ENCODE results near the gene ZNF367. TPM values are rescaled to one million over a fixed set of nuclear protein-coding genes. Genes with fewer than 3 reads are reported as not detected.

ZNF367 gene
- total RNA-seq, 1 donor from 2014 or later, result 18.0 TPM

- DNase-seq (ENCODE audit: low spot score), result no peak
- H3K36me3 Mint-ChIP-seq, result no peaks in the 10 kb centered on the region
- Histone ChIP-seq H3K4me2 (peak overlapping the region; percentile 94), H3F3A (ENCODE audit: low read depth) (peaks cover 40% of the 10 kb centered on the region), H2AFZ (replicated peaks) (peak overlapping the region; percentile 63), H3K4me1 (peaks cover 25% of the 10 kb centered on the region), H3K27me3 (no peaks in the 10 kb centered on the region), H3K9me3 (ENCODE audit: low read depth) (no peaks in the 10 kb centered on the region), H3K9ac (peak overlapping the region; percentile 24), H3K27ac (peak overlapping the region; percentile 84), H3K79me2 (ENCODE audit: low read depth) (peaks cover 25% of the 10 kb centered on the region), H3K4me3 (peak overlapping the region; percentile 66), H3K36me3 (no peaks in the 10 kb centered on the region), H4K20me1 (ENCODE audit: low read depth) (peaks cover 12% of the 10 kb centered on the region)
- H3K9me3 Mint-ChIP-seq, result no peaks in the 10 kb centered on the region
- peak overlapping the region; percentile 74 for H3K27ac Mint-ChIP-seq
- H3K27me3 Mint-ChIP-seq (ENCODE audit: insufficient read depth, low read depth), result peaks cover 6% of the 10 kb centered on the region
- TF ChIP-seq EZH2phosphoT487 (IDR thresholded peaks at IDR 0.05) (peak; percentile 26), EZH2 (IDR thresholded peaks at IDR 0.05) (no peak)
- H3K4me1 Mint-ChIP-seq, result peaks cover 38% of the 10 kb centered on the region
- peak overlapping the region; percentile 93 for H3K4me3 Mint-ChIP-seq
Observed at GRCh38 chr9:96419691-96419969, 1.5 kb upstream of the ZNF367 start.

- peak overlapping the region; percentile 84 for H3K27ac ChIP-seq
- peaks cover 40% of the 10 kb centered on the region for H3F3A ChIP-seq (ENCODE audit: low read depth)
Observed at GRCh38 chr9:96418920-96419690, 935 bp upstream of the ZNF367 start.

GRCh38 chr9:96417661-96418082 is 498 bp downstream of the ZNF367 start:
- no peaks in the 10 kb centered on the region for H3K27me3 ChIP-seq
- DNase-seq (ENCODE audit: low spot score), result no peak

More at GRCh38 chr9:96418920-96419690, 935 bp upstream of the ZNF367 start:
- peak overlapping the region; percentile 66 for H3K4me3 ChIP-seq
- DNase-seq (ENCODE audit: low spot score), result peak; percentile 85
- peaks cover 25% of the 10 kb centered on the region for H3K4me1 ChIP-seq
- H3K27me3 Mint-ChIP-seq (ENCODE audit: insufficient read depth, low read depth), result peaks cover 6% of the 10 kb centered on the region
- peak overlapping the region; percentile 94 for H3K4me2 ChIP-seq
- peak overlapping the region; percentile 63 for H2AFZ ChIP-seq (replicated peaks)
- H3K36me3 Mint-ChIP-seq, result no peaks in the 10 kb centered on the region
- no peaks in the 10 kb centered on the region for H3K9me3 Mint-ChIP-seq
- H3K36me3 ChIP-seq, result no peaks in the 10 kb centered on the region
- H3K9ac ChIP-seq, result peak overlapping the region; percentile 24
- peak overlapping the region; percentile 91 for H3K27ac Mint-ChIP-seq
- peak overlapping the region; percentile 93 for H3K4me3 Mint-ChIP-seq
- no peaks in the 10 kb centered on the region for H3K9me3 ChIP-seq (ENCODE audit: low read depth)
- peaks cover 17% of the 10 kb centered on the region for H4K20me1 ChIP-seq (ENCODE audit: low read depth)
- H3K79me2 ChIP-seq (ENCODE audit: low read depth), result peaks cover 31% of the 10 kb centered on the region
- H3K4me1 Mint-ChIP-seq, result peaks cover 38% of the 10 kb centered on the region
- TF ChIP-seq CTCF (IDR thresholded peaks at IDR 0.05), result no peak
- peak; percentile 53 for TF ChIP-seq EZH2phosphoT487 (IDR thresholded peaks at IDR 0.05)
- TF ChIP-seq EZH2 (IDR thresholded peaks at IDR 0.05), result no peak
- H3K27me3 ChIP-seq, result no peaks in the 10 kb centered on the region

More at GRCh38 chr9:96417661-96418082, 498 bp downstream of the ZNF367 start:
- Mint-ChIP-seq H3K27ac (no peak overlapping the region), H3K4me3 (peak overlapping the region; percentile 93), H3K27me3 (ENCODE audit: insufficient read depth, low read depth) (peaks cover 6% of the 10 kb centered on the region), H3K9me3 (no peaks in the 10 kb centered on the region), H3K36me3 (peaks cover 2% of the 10 kb centered on the region), H3K4me1 (peaks cover 30% of the 10 kb centered on the region)
- Histone ChIP-seq H3K4me1 (peaks cover 25% of the 10 kb centered on the region), H4K20me1 (ENCODE audit: low read depth) (peaks cover 26% of the 10 kb centered on the region), H3K4me2 (peak overlapping the region; percentile 94), H3K27ac (peak overlapping the region; percentile 77), H3K9ac (peak overlapping the region; percentile 53), H3K36me3 (no peaks in the 10 kb centered on the region), H3K79me2 (ENCODE audit: low read depth) (peaks cover 45% of the 10 kb centered on the region), H3F3A (ENCODE audit: low read depth) (peaks cover 40% of the 10 kb centered on the region), H3K4me3 (peak overlapping the region; percentile 66), H3K9me3 (ENCODE audit: low read depth) (no peaks in the 10 kb centered on the region), H2AFZ (replicated peaks) (peak overlapping the region; percentile 83)
- TF ChIP-seq EZH2phosphoT487 (IDR thresholded peaks at IDR 0.05) (no peak), EZH2 (IDR thresholded peaks at IDR 0.05) (no peak), CTCF (IDR thresholded peaks at IDR 0.05) (no peak)
